Cardiac muscle cell (in vitro differentiated cells and primary cell): ENCODE data around the gene OGDH. TPM values are rescaled to one million over a fixed set of nuclear protein-coding genes. Genes with fewer than 3 reads are reported as not detected.

Experiments used
- DNase-seq, 2 donors: peaks; one replicate each; pipeline versions ENCODE4 v3.0.0 to v3.0.0-alpha.2; 2010 to 2017; ENCODE audit warnings: low read depth in 1 of 2, low spot score in 1 of 2
- H3K27ac ChIP-seq: fragments of 200-600 bp; sonication (generic); 2 replicates; pipeline ENCODE4 v1.5.1; 2016
- H3K27me3 ChIP-seq: fragments of 200-600 bp; sonication (generic); 2 replicates; pipeline ENCODE4 v1.6.0; 2016; ENCODE audit warnings: control low read depth
- H3K36me3 ChIP-seq: fragments of 200-600 bp; sonication (generic); 2 replicates; pipeline ENCODE4 v1.5.1; 2016; ENCODE audit warnings: control low read depth
- H3K4me1 ChIP-seq: fragments of 200-600 bp; sonication (generic); 2 replicates; pipeline ENCODE4 v1.8.1; 2017; ENCODE audit warnings: low read depth, mild to moderate bottlenecking, mixed run types
- H3K4me3 ChIP-seq: fragments of 200-600 bp; sonication (generic); 2 replicates; pipeline ENCODE4 v1.5.1; 2016; ENCODE audit warnings: mild to moderate bottlenecking
- H3K9me3 ChIP-seq: fragments of 200-600 bp; sonication (generic); 2 replicates; pipeline ENCODE4 v1.5.1; 2017; ENCODE audit warnings: low read depth, mild to moderate bottlenecking, control low read depth
- CTCF ChIP-seq: IDR thresholded peaks from 2 replicates; pipeline ENCODE4 v1.5.1; 2012; ENCODE audit warnings: low read depth, mild to moderate bottlenecking, low read length
- polyA plus RNA-seq: library from polyadenylated mRNA; unstranded; fragments of >200 nt; fragmentation: Nextera tagmentation; extraction: Ambion mirVana; gene quantifications from 2 replicates; pipeline ENCODE4 v1.2.1, GENCODE V29; 2016
- total RNA-seq: library from RNA; depleted of rRNA; stranded (reverse); fragments of >200 nt; gene quantifications from 2 replicates; pipeline ENCODE4 v1.2.3, GENCODE V29; 2016

Gene OGDH
- total and polyA plus RNA-seq, 2 experiments from 2014 or later = 71.9 to 111 TPM

GRCh38 chr7:44630792-44631457 is 24.5 kb downstream of the OGDH start:
- TF ChIP-seq CTCF = no peak
- Histone ChIP-seq H3K27ac (peak overlapping the region; percentile 54), H3K36me3 (peaks cover 10% of the 10 kb centered on the region), H3K27me3 (no peaks in the 10 kb centered on the region), H3K4me3 (no peak overlapping the region), H3K4me1 (peaks cover 19% of the 10 kb centered on the region), H3K9me3 (no peaks in the 10 kb centered on the region)
- DNase-seq = no peak

GRCh38 chr7:44631458-44632115 is 25.2 kb downstream of the OGDH start:
- Histone ChIP-seq H3K36me3 (peaks cover 4% of the 10 kb centered on the region), H3K9me3 (no peaks in the 10 kb centered on the region), H3K27me3 (no peaks in the 10 kb centered on the region), H3K4me3 (no peak overlapping the region), H3K27ac (peak overlapping the region; percentile 54), H3K4me1 (peaks cover 19% of the 10 kb centered on the region)
- peak in 1 of 2 donors; percentile 74 for DNase-seq
- TF ChIP-seq CTCF = no peak

- Histone ChIP-seq H3K36me3 (peaks cover under 1% of the 10 kb centered on the region), H3K4me3 (no peak overlapping the region), H3K27me3 (no peaks in the 10 kb centered on the region), H3K9me3 (no peaks in the 10 kb centered on the region), H3K27ac (no peak overlapping the region), H3K4me1 (peaks cover 19% of the 10 kb centered on the region)
- TF ChIP-seq CTCF = no peak
- DNase-seq = no peak
Measured at GRCh38 chr7:44632196-44632595, 25.8 kb downstream of the OGDH start.

- Histone ChIP-seq H3K4me3 (no peak overlapping the region), H3K9me3 (no peaks in the 10 kb centered on the region), H3K27me3 (no peaks in the 10 kb centered on the region), H3K4me1 (peaks cover 26% of the 10 kb centered on the region), H3K36me3 (no peaks in the 10 kb centered on the region), H3K27ac (peak overlapping the region; percentile 39)
- TF ChIP-seq CTCF = no peak
- DNase-seq = peak in 1 of 2 donors; percentile 97
Measured at GRCh38 chr7:44633254-44634186, 27.1 kb downstream of the OGDH start.

GRCh38 chr7:44634187-44634838 is 27.9 kb downstream of the OGDH start:
- no peak for DNase-seq
- TF ChIP-seq CTCF = no peak
- Histone ChIP-seq H3K27ac (peak overlapping the region; percentile 39), H3K9me3 (no peaks in the 10 kb centered on the region), H3K4me3 (no peak overlapping the region), H3K4me1 (peaks cover 32% of the 10 kb centered on the region), H3K36me3 (no peaks in the 10 kb centered on the region), H3K27me3 (no peaks in the 10 kb centered on the region)
